Activated CD8-positive, alpha-beta T cell treated with anti-CD3 and anti-CD28 coated beads, Interleukin-2, amount 10 ng/mL, durations not matched to agents 7 days and 5 days (primary cell): ENCODE data around the gene GPR55. TPM values are rescaled to one million over a fixed set of nuclear protein-coding genes. Genes with fewer than 3 reads are reported as not detected.

Source experiments
- ATAC-seq: fragments of 150-1000 bp; cut with Tn5 transposase; one replicate; pipeline ENCODE4 v1.10.0; 2021; ENCODE audit warnings: moderate library complexity
- CTCF ChIA-PET: fragments of 350-600 bp; sonication (Branson Sonifier 250); formaldehyde crosslinking; loops from one replicate; lab custom pipeline; 2021; ENCODE audit warnings: antibody characterized with exemption; lab: Charles Lee
- POLR2A ChIA-PET: fragments of 350-600 bp; sonication (Branson Sonifier 250); formaldehyde crosslinking; loops from one replicate; lab custom pipeline; 2021; ENCODE audit warnings: antibody characterized with exemption; lab: Charles Lee
- DNase-seq: peaks from one replicate; pipeline ENCODE4 v3.0.0-alpha.2; 2020
- H3K27ac Mint-ChIP-seq: one replicate; pipeline ENCODE4 v1.8.0; 2021; ENCODE audit warnings: mild to moderate bottlenecking, mixed read lengths
- H3K27me3 Mint-ChIP-seq: one replicate; pipeline ENCODE4 v1.8.0; 2021; ENCODE audit warnings: low read depth, mixed read lengths
- H3K36me3 Mint-ChIP-seq: one replicate; pipeline ENCODE4 v1.8.0; 2021; ENCODE audit warnings: low read depth, mixed read lengths
- H3K4me1 Mint-ChIP-seq: one replicate; pipeline ENCODE4 v1.8.0; 2021; ENCODE audit warnings: low read depth, mixed read lengths
- H3K4me3 Mint-ChIP-seq: one replicate; pipeline ENCODE4 v1.8.0; 2021; ENCODE audit warnings: mild to moderate bottlenecking, mixed read lengths
- H3K9me3 Mint-ChIP-seq: one replicate; pipeline ENCODE4 v1.8.0; 2022; ENCODE audit warnings: mixed read lengths; ENCODE audit not compliant: insufficient read depth
- total RNA-seq, 2 experiments: library from RNA; stranded (reverse); gene quantifications; one replicate each; pipeline ENCODE4 v1.2.3, GENCODE V29; 2021

GPR55 gene
- total RNA-seq, 2 experiments from 2014 or later: 12.3 to 12.5 TPM

- CTCF ChIA-PET: interaction anchor here (0.8 to 3.3 kb wide), 6 partner anchors 14 to 123 kb away, joined by 3 to 30 read pairs (median 4); no protein-coding TSS in a partner anchor
- Mint-ChIP-seq H3K36me3 (peaks cover 2% of the 10 kb centered on the region), H3K4me1 (peaks cover 47% of the 10 kb centered on the region), H3K4me3 (peak overlapping the region; percentile 79), H3K9me3 (no peaks in the 10 kb centered on the region), H3K27ac (no peak overlapping the region), H3K27me3 (peaks cover 23% of the 10 kb centered on the region)
- DNase-seq (no peak), ATAC-seq (no peak)
- POLR2A ChIA-PET: interaction anchor here (1.3 kb wide), 1 partner anchor 39 kb away, joined by 3 read pairs; no protein-coding TSS in a partner anchor
These were observed 61.5 kb downstream of the GPR55 start for GRCh38 chr2:230863442-230864121.

DNA sequence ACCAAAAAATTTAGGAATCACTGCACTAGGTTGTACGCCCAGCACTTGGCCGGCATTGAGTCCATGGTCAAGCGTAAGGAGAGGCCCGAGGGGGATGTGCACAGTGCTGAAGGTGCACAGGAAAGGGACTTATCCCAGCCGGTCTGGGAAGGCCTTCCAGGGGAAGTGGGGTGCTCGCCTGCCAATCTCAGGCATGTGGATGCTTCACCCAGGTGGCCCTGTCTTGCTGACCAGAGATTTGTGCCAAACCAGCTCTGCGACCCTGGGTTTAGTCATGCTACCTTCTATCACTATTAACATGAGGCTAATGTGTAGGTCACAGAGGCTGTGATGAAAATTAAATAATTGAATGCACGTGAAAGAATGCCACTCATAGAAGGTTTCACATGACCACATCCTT, 62.0 kb downstream of the GPR55 start:
- no peaks in the 10 kb centered on the region for H3K9me3 Mint-ChIP-seq
- ChIA-PET POLR2A (no interaction called here), CTCF (interaction anchor here (0.8 to 3.3 kb wide), 4 partner anchors 14 to 125 kb away, joined by 3 to 30 read pairs (median 6); no protein-coding TSS in a partner anchor)

GRCh38 chr2:230862292-230862691, 62.8 kb downstream of the GPR55 start:
- H3K9me3 Mint-ChIP-seq: no peaks in the 10 kb centered on the region
- peaks cover 28% of the 10 kb centered on the region for H3K27me3 Mint-ChIP-seq
- no peak overlapping the region for H3K4me3 Mint-ChIP-seq
- ChIA-PET POLR2A (interaction anchor here (0.9 kb wide), 1 partner anchor 28 kb away, joined by 3 read pairs; no protein-coding TSS in a partner anchor), CTCF (interaction anchor here (1.3 to 3.3 kb wide), 7 partner anchors 10 to 126 kb away, joined by 4 to 30 read pairs (median 7); no protein-coding TSS in a partner anchor)
- ATAC-seq (no peak), DNase-seq (no peak)
- peaks cover 41% of the 10 kb centered on the region for H3K4me1 Mint-ChIP-seq
- H3K27ac Mint-ChIP-seq: no peak overlapping the region
- H3K36me3 Mint-ChIP-seq: no peaks in the 10 kb centered on the region

More for the DNA sequence above, 62.0 kb downstream of the GPR55 start:
- no peak overlapping the region for H3K4me3 Mint-ChIP-seq
- peaks cover 2% of the 10 kb centered on the region for H3K36me3 Mint-ChIP-seq
- ATAC-seq: no peak
- H3K27me3 Mint-ChIP-seq: peaks cover 23% of the 10 kb centered on the region
- H3K27ac Mint-ChIP-seq: no peak overlapping the region
- DNase-seq: no peak
- H3K4me1 Mint-ChIP-seq: peaks cover 44% of the 10 kb centered on the region

DNA sequence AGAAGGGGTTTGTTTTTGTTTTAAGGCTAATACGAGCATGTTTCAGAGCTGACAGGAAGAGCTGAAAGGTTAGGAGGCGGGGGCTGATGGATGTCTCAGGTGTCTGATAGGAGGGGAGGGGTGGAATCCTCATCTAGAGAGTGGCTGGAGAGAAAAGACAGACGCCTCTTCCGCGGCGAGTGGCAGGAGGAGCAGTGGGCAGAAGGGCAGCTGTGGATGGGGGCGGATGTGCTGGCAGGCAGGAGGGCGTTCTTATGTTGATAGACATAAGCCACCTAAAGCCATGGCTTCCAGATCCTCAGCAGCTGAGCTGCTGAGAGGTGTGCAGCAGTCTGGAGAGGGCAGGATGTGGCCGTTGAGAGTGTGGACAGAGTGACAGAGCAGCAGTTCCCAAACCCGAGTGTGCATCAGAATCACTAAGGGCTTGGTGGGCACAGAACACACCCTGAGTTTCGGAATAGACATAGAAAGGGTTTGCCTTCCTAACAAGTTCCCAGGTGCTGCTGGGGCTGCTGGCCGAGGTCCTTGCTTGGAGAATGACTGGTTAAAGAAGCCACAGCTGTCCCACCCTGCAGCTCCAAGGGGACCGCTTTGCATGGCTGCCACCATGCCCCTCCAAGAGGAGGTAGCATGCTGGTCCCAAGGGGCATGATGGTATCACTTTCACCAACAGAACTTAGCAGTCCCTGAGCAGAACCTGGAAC, 63.3 kb downstream of the GPR55 start:
- POLR2A ChIA-PET: interaction anchor here (0.9 kb wide), 1 partner anchor 29 kb away, joined by 3 read pairs; no protein-coding TSS in a partner anchor
- Mint-ChIP-seq H3K27ac (peak overlapping the region; percentile 7), H3K9me3 (no peaks in the 10 kb centered on the region), H3K4me1 (peaks cover 35% of the 10 kb centered on the region), H3K27me3 (peaks cover 28% of the 10 kb centered on the region), H3K36me3 (no peaks in the 10 kb centered on the region), H3K4me3 (peak overlapping the region; percentile 0)
- ATAC-seq (no peak), DNase-seq (peak; percentile 42)
- CTCF ChIA-PET: interaction anchor here (1.3 to 3.3 kb wide), 7 partner anchors 9 to 126 kb away, joined by 4 to 30 read pairs (median 7); no protein-coding TSS in a partner anchor

Other genes with a start within 250 kb of the GPR55 start
- 100 to 1,000 TPM; 175 to 178 TPM for gene CAB39, start 212.4 kb downstream of the GPR55 start, total RNA-seq
- gene ITM2C, start 60.3 kb downstream of the GPR55 start, total RNA-seq: 10 to 100 TPM; 77.2 to 79.5 TPM
- gene SPATA3, start 70.9 kb upstream of the GPR55 start, total RNA-seq: under 1 TPM in 1 of 2 experiments, not detected in 1; 0.29 TPM
- under 1 TPM; 0.16 to 0.34 TPM for gene C2orf72, start 112.3 kb upstream of the GPR55 start, total RNA-seq
- gene PSMD1, start 131.6 kb upstream of the GPR55 start, total RNA-seq: 10 to 100 TPM; 92.8 to 94.1 TPM
- not detected for gene HTR2B, start 199.8 kb upstream of the GPR55 start, total RNA-seq